Activated T-cell treated with anti-CD3 and anti-CD28 coated beads, Interleukin-2, amount 50 U/mL, for 72 hours (primary cell): ENCODE data around the gene CSPG4. TPM values are rescaled to one million over a fixed set of nuclear protein-coding genes. Genes with fewer than 3 reads are reported as not detected.

Experiments
- ATAC-seq, 2 donors: fragments of 150-1000 bp; cut with Tn5 transposase; replicated peaks in 1 of 2; 2 replicates each; pipeline ENCODE4 v1.10.0; 2021; ENCODE audit warnings: moderate library complexity in 2 of 2, mild to moderate bottlenecking in 1 of 2
- DNase-seq, 2 donors: peaks; one replicate each; pipeline ENCODE4 v3.0.0; 2021 to 2022; ENCODE audit warnings: mixed read lengths in 1 of 2
- H3K27ac Mint-ChIP-seq: one replicate; pipeline ENCODE4 v1.8.0; 2022; ENCODE audit warnings: mild to moderate bottlenecking, moderate library complexity, mixed read lengths
- H3K27me3 Mint-ChIP-seq: one replicate; pipeline ENCODE4 v1.8.0; 2022; ENCODE audit warnings: low read depth, mixed read lengths
- H3K36me3 Mint-ChIP-seq, 2 donors: one replicate each; pipeline ENCODE4 v1.8.0; 2022; ENCODE audit warnings: mixed read lengths in 2 of 2, mild to moderate bottlenecking in 1 of 2; ENCODE audit not compliant: insufficient read depth in 2 of 2
- H3K4me1 Mint-ChIP-seq: one replicate; pipeline ENCODE4 v1.8.0; 2022; ENCODE audit warnings: low read depth, mixed read lengths
- H3K4me3 Mint-ChIP-seq, 2 donors: one replicate each; pipeline ENCODE4 v1.8.0; 2022; ENCODE audit warnings: mild to moderate bottlenecking in 2 of 2, mixed read lengths in 2 of 2, moderate library complexity in 2 of 2
- H3K9me3 Mint-ChIP-seq, 2 donors: one replicate each; pipeline ENCODE4 v1.8.0; 2022; ENCODE audit warnings: mixed read lengths in 2 of 2
- total RNA-seq, 2 donors: library from RNA; stranded (reverse); gene quantifications; one replicate each; pipeline ENCODE4 v1.2.3, GENCODE V29; 2022

The CSPG4 gene
- total RNA-seq, 2 donors from 2014 or later: not detected

- Mint-ChIP-seq H3K27me3 (no peaks in the 10 kb centered on the region), H3K9me3 (no peaks in the 10 kb centered on the region), H3K4me3 (no peak overlapping the region), H3K27ac (no peak overlapping the region), H3K4me1 (no peaks in the 10 kb centered on the region), H3K36me3 (no peaks in the 10 kb centered on the region)
- no peak for ATAC-seq
- no peak for DNase-seq
Measured at GRCh38 chr15:75663931-75664421, 48.7 kb downstream of the CSPG4 start.

- Mint-ChIP-seq H3K27ac (no peak overlapping the region), H3K9me3 (no peaks in the 10 kb centered on the region), H3K36me3 (no peaks in the 10 kb centered on the region), H3K4me3 (no peak overlapping the region), H3K4me1 (no peaks in the 10 kb centered on the region), H3K27me3 (no peaks in the 10 kb centered on the region)
- no peak for DNase-seq
- ATAC-seq: no peak
Measured at GRCh38 chr15:75662823-75663519, 49.7 kb downstream of the CSPG4 start.

- DNase-seq: no peak
- no peak for ATAC-seq
- no peaks in the 10 kb centered on the region for H3K27me3 Mint-ChIP-seq
- no peaks in the 10 kb centered on the region for H3K9me3 Mint-ChIP-seq
- no peak overlapping the region for H3K27ac Mint-ChIP-seq
- H3K4me1 Mint-ChIP-seq: no peaks in the 10 kb centered on the region
- H3K4me3 Mint-ChIP-seq: no peak overlapping the region
- H3K36me3 Mint-ChIP-seq: no peaks in the 10 kb centered on the region
Measured at GRCh38 chr15:75661756-75662140, 50.9 kb downstream of the CSPG4 start.

- no peak overlapping the region for H3K27ac Mint-ChIP-seq
- H3K36me3 Mint-ChIP-seq: no peaks in the 10 kb centered on the region
- H3K4me1 Mint-ChIP-seq: no peaks in the 10 kb centered on the region
- no peaks in the 10 kb centered on the region for H3K9me3 Mint-ChIP-seq
- H3K4me3 Mint-ChIP-seq: no peak overlapping the region
- no peaks in the 10 kb centered on the region for H3K27me3 Mint-ChIP-seq
- ATAC-seq (no peak), DNase-seq (no peak)
Measured at GRCh38 chr15:75661100-75661755, 51.4 kb downstream of the CSPG4 start.

GRCh38 chr15:75659928-75660645 lies 52.6 kb downstream of the CSPG4 start:
- DNase-seq: no peak
- H3K4me3 Mint-ChIP-seq: no peak overlapping the region
- no peaks in the 10 kb centered on the region for H3K4me1 Mint-ChIP-seq
- H3K27me3 Mint-ChIP-seq: no peaks in the 10 kb centered on the region
- H3K36me3 Mint-ChIP-seq: no peaks in the 10 kb centered on the region
- no peaks in the 10 kb centered on the region for H3K9me3 Mint-ChIP-seq
- H3K27ac Mint-ChIP-seq: no peak overlapping the region
- ATAC-seq: peak in 1 of 2 donors; percentile 23

- DNase-seq: no peak
- H3K36me3 Mint-ChIP-seq: no peaks in the 10 kb centered on the region
- ATAC-seq: no peak
- H3K27ac Mint-ChIP-seq: no peak overlapping the region
- no peak overlapping the region for H3K4me3 Mint-ChIP-seq
- no peaks in the 10 kb centered on the region for H3K4me1 Mint-ChIP-seq
- H3K9me3 Mint-ChIP-seq: no peaks in the 10 kb centered on the region
- H3K27me3 Mint-ChIP-seq: no peaks in the 10 kb centered on the region
Measured at GRCh38 chr15:75659141-75659771, 53.4 kb downstream of the CSPG4 start.

GRCh38 chr15:75656813-75657212 lies 55.8 kb downstream of the CSPG4 start:
- no peak for ATAC-seq
- Mint-ChIP-seq H3K27ac (no peak overlapping the region), H3K9me3 (no peaks in the 10 kb centered on the region), H3K27me3 (no peaks in the 10 kb centered on the region), H3K36me3 (no peaks in the 10 kb centered on the region), H3K4me1 (peaks cover 3% of the 10 kb centered on the region), H3K4me3 (no peak overlapping the region)
- DNase-seq: no peak

- Mint-ChIP-seq H3K9me3 (no peaks in the 10 kb centered on the region), H3K4me1 (peaks cover 8% of the 10 kb centered on the region), H3K36me3 (no peaks in the 10 kb centered on the region), H3K27ac (no peak overlapping the region), H3K4me3 (no peak overlapping the region), H3K27me3 (no peaks in the 10 kb centered on the region)
- ATAC-seq: no peak
- DNase-seq: no peak
Measured at GRCh38 chr15:75656331-75656730, 56.3 kb downstream of the CSPG4 start.

GRCh38 chr15:75655931-75656330 lies 56.7 kb downstream of the CSPG4 start:
- no peaks in the 10 kb centered on the region for H3K36me3 Mint-ChIP-seq
- ATAC-seq: no peak
- H3K4me1 Mint-ChIP-seq: peaks cover 12% of the 10 kb centered on the region
- no peaks in the 10 kb centered on the region for H3K9me3 Mint-ChIP-seq
- H3K27ac Mint-ChIP-seq: no peak overlapping the region
- H3K4me3 Mint-ChIP-seq: no peak overlapping the region
- H3K27me3 Mint-ChIP-seq: no peaks in the 10 kb centered on the region
- DNase-seq: no peak

- H3K4me3 Mint-ChIP-seq: no peak overlapping the region
- DNase-seq (no peak), ATAC-seq (no peak)
- H3K27ac Mint-ChIP-seq: no peak overlapping the region
- no peaks in the 10 kb centered on the region for H3K27me3 Mint-ChIP-seq
- H3K4me1 Mint-ChIP-seq: peaks cover 18% of the 10 kb centered on the region
- no peaks in the 10 kb centered on the region for H3K9me3 Mint-ChIP-seq
- no peaks in the 10 kb centered on the region for H3K36me3 Mint-ChIP-seq
Measured at GRCh38 chr15:75654201-75654907, 58.3 kb downstream of the CSPG4 start.

GRCh38 chr15:75653347-75653913 lies 59.2 kb downstream of the CSPG4 start:
- Mint-ChIP-seq H3K4me1 (peaks cover 18% of the 10 kb centered on the region), H3K9me3 (no peaks in the 10 kb centered on the region), H3K27me3 (no peaks in the 10 kb centered on the region), H3K4me3 (no peak overlapping the region), H3K27ac (no peak overlapping the region), H3K36me3 (no peaks in the 10 kb centered on the region)
- DNase-seq: no peak
- no peak for ATAC-seq

GRCh38 chr15:75651810-75652543 lies 60.7 kb downstream of the CSPG4 start:
- Mint-ChIP-seq H3K36me3 (no peaks in the 10 kb centered on the region), H3K27me3 (peaks cover under 1% of the 10 kb centered on the region), H3K4me1 (peaks cover 23% of the 10 kb centered on the region), H3K9me3 (no peaks in the 10 kb centered on the region), H3K27ac (peak overlapping the region; percentile 10), H3K4me3 (peak overlapping the region; percentile 46 to 59)
- DNase-seq (peak; percentile 18 to 21), ATAC-seq (peak in 1 of 2 donors; percentile 20)
